B cell (primary cell): Measurements from ENCODE around the gene PRDM10. TPM values are rescaled to one million over a fixed set of nuclear protein-coding genes. Genes with fewer than 3 reads are reported as not detected.

Source experiments
- ATAC-seq: fragments of 200-7000 bp; cut with Tn5 transposase; one replicate; pipeline ENCODE4 v1.10.0; 2021; ENCODE audit warnings: low read depth, mild to moderate bottlenecking, moderate number of reproducible peaks, moderate library complexity
- CTCF ChIA-PET: fragments of 350-600 bp; sonication (Branson Sonifier 250); formaldehyde crosslinking; loops from one replicate; lab custom pipeline; 2021; ENCODE audit warnings: antibody characterized with exemption, inconsistent platforms; lab: Charles Lee
- POLR2A ChIA-PET: fragments of 350-600 bp; sonication (Branson Sonifier 250); formaldehyde crosslinking; loops from one replicate; lab custom pipeline; 2021; ENCODE audit warnings: antibody characterized with exemption; lab: Charles Lee
- DNase-seq: peaks from one replicate; pipeline ENCODE4 v3.0.0; 2013
- H2AFZ ChIP-seq: 2 replicates; pipeline ENCODE4 v1.6.1; 2012; ENCODE audit warnings: mild to moderate bottlenecking, low read depth, low read length; ENCODE audit not compliant: insufficient read depth, poor library complexity, severe bottlenecking
- H3K27ac ChIP-seq, 2 donors: 1 replicate in 1 of 2; 2 replicates in 1 of 2; pipeline ENCODE4 v1.5.1; 2012 to 2013; ENCODE audit warnings: low read length in 2 of 2, mild to moderate bottlenecking in 2 of 2, moderate library complexity in 1 of 2
- H3K27me3 ChIP-seq, 4 experiments: fragments of 200-600 bp in 1 of 4; sonication (generic) in 1 of 4; replicated peaks in 1 of 4; 1 replicate in 2 of 4; 2 replicates in 2 of 4; pipeline versions ENCODE4 v1.6.1 to v1.7.0; 2013 to 2016; ENCODE audit warnings: low read length in 3 of 4, mild to moderate bottlenecking in 2 of 4, mixed read lengths in 1 of 4, moderate library complexity in 1 of 4; ENCODE audit not compliant: insufficient read depth in 4 of 4, control insufficient read depth in 3 of 4; ENCODE audit errors: control extremely low read depth in 1 of 4
- H3K36me3 ChIP-seq, 2 experiments: replicated peaks in 1 of 2; 1 replicate in 1 of 2; 2 replicates in 1 of 2; pipeline versions ENCODE4 v1.6.1 to v1.7.1; 2013; ENCODE audit warnings: low read length in 1 of 2; ENCODE audit not compliant: insufficient read depth in 2 of 2, control insufficient read depth in 1 of 2; ENCODE audit errors: control extremely low read depth in 1 of 2, extremely low read depth in 1 of 2
- H3K4me1 ChIP-seq, 2 donors: fragments of 200-600 bp in 1 of 2; sonication (generic) in 1 of 2; 1 replicate in 1 of 2; 2 replicates in 1 of 2; pipeline versions ENCODE4 v1.5.1 to v1.6.1; 2013 to 2017; ENCODE audit warnings: low read length in 2 of 2; ENCODE audit not compliant: control insufficient read depth in 2 of 2, insufficient read depth in 2 of 2
- H3K4me2 ChIP-seq: replicated peaks from 2 replicates; pipeline ENCODE3; 2012; ENCODE audit warnings: mild to moderate bottlenecking, low read depth, low read length; ENCODE audit not compliant: poor library complexity, severe bottlenecking
- H3K4me3 ChIP-seq, 5 experiments: fragments of 200-600 bp in 1 of 5; sonication (generic) in 1 of 5; 1 replicate in 3 of 5; 2 replicates in 2 of 5; pipeline versions ENCODE4 v1.5.1 to v1.7.0; 2011 to 2016; ENCODE audit warnings: low read length in 4 of 5, mild to moderate bottlenecking in 4 of 5, low read depth in 2 of 5, control low read depth in 1 of 5, moderate library complexity in 1 of 5; ENCODE audit not compliant: insufficient read depth in 1 of 5; ENCODE audit errors: control extremely low read depth in 1 of 5, extremely low read depth in 1 of 5
- H3K79me2 ChIP-seq: fragments of 200-600 bp; sonication (generic); one replicate; pipeline ENCODE4 v1.6.0; 2016; ENCODE audit warnings: low read length; ENCODE audit not compliant: control insufficient read depth, insufficient read depth
- H3K9ac ChIP-seq: fragments of 200-600 bp; sonication (generic); 2 replicates; pipeline ENCODE4 v1.6.1; 2017; ENCODE audit warnings: mild to moderate bottlenecking, low read length, moderate library complexity
- H3K9me3 ChIP-seq, 3 donors: one replicate each; pipeline versions ENCODE4 v1.6.1 to v1.7.1; 2013; ENCODE audit warnings: low read length in 2 of 3; ENCODE audit not compliant: control insufficient read depth in 2 of 3, insufficient read depth in 1 of 3; ENCODE audit errors: control extremely low read depth in 1 of 3
- H4K20me1 ChIP-seq: 2 replicates; pipeline ENCODE4 v1.6.0; 2012; ENCODE audit warnings: mild to moderate bottlenecking, low read length; ENCODE audit not compliant: insufficient read depth, control insufficient read depth, poor library complexity, severe bottlenecking
- H3K27ac Mint-ChIP-seq: one replicate; pipeline ENCODE4 v1.8.0; 2021; ENCODE audit warnings: mixed read lengths
- H3K27me3 Mint-ChIP-seq: one replicate; pipeline ENCODE4 v1.8.0; 2021; ENCODE audit warnings: mixed read lengths
- H3K4me1 Mint-ChIP-seq: one replicate; pipeline ENCODE4 v1.8.0; 2021; ENCODE audit warnings: mixed read lengths
- H3K4me3 Mint-ChIP-seq: one replicate; pipeline ENCODE4 v1.8.0; 2021; ENCODE audit warnings: mixed read lengths
- H3K9me3 Mint-ChIP-seq: one replicate; pipeline ENCODE4 v1.8.0; 2022; ENCODE audit warnings: mixed read lengths; ENCODE audit not compliant: insufficient read depth
- CTCF ChIP-seq: fragments of 200-600 bp; IDR thresholded peaks from one replicate; pipeline ENCODE4 v1.8.0; 2022; ENCODE audit warnings: antibody characterized with exemption, mild to moderate bottlenecking
- EZH2 ChIP-seq: IDR thresholded peaks from 2 replicates; pipeline ENCODE4 v1.6.1; 2012; ENCODE audit warnings: borderline replicate concordance, low read depth, mild to moderate bottlenecking, moderate library complexity, low read length; ENCODE audit not compliant: insufficient read depth, poor library complexity, severe bottlenecking
- WGBS: methylation state at CpG from one replicate; pipeline ENCODE4 v1.1.5; 2013; ENCODE audit warnings: missing lambda C conversion rate; ENCODE audit not compliant: insufficient coverage; 5-methylcytosine and 5-hydroxymethylcytosine counted together
- intact Hi-C: fragments of 100-400 bp; cut with micrococcal nuclease; formaldehyde crosslinking; loops from one replicate; pipeline ENCODE4 v1.10.0; 2022
- polyA plus RNA-seq: library from polyadenylated mRNA; depleted of rRNA; stranded (reverse); fragments of >200 nt; gene quantifications from 2 replicates; pipeline ENCODE4 v1.2.3, GENCODE V29; 2012
- total RNA-seq, 2 donors: library from RNA; stranded (reverse); fragments of 120-200 nt in 1 of 2; gene quantifications; 1 replicate in 1 of 2; 2 replicates in 1 of 2; pipeline versions ENCODE4 v1.2.3 to v1.2.4, GENCODE V29; 2013 to 2022

The PRDM10 gene
- total and polyA plus RNA-seq, 2 donors (not counting 1 experiment from before 2014, with no cell fraction given) = 4.5 to 17.5 TPM

- H3K27me3 Mint-ChIP-seq = no peaks in the 10 kb centered on the region
- H3K36me3 ChIP-seq = peaks cover 0 to 2% of the 10 kb centered on the region in 2 experiments
- no peak overlapping the region for H3K4me2 ChIP-seq
- no peak overlapping the region for H3K4me3 Mint-ChIP-seq
- no peak overlapping the region for H3K9ac ChIP-seq
- peaks cover 29% of the 10 kb centered on the region for H4K20me1 ChIP-seq
- H3K27ac ChIP-seq = no peak overlapping the region
- no peaks in the 10 kb centered on the region for H3K27me3 ChIP-seq
- peaks cover 22% of the 10 kb centered on the region for H3K4me1 Mint-ChIP-seq
- no peaks in the 10 kb centered on the region for H3K9me3 Mint-ChIP-seq
- intact Hi-C loops = no loop called here
- ChIA-PET CTCF (interaction anchor here (0.6 to 1.8 kb wide), 3 partner anchors 54 to 135 kb away, joined by 4 to 7 read pairs (median 4); no protein-coding TSS in a partner anchor), POLR2A (interaction anchor here (0.6 kb wide), 1 partner anchor 559 kb away, joined by 10 read pairs; no protein-coding TSS in a partner anchor)
- ATAC-seq = no peak
- TF ChIP-seq CTCF (no peak), EZH2 (no peak)
- H3K79me2 ChIP-seq = peaks cover 71% of the 10 kb centered on the region
- H3K27ac Mint-ChIP-seq = no peak overlapping the region
- no peak overlapping the region for H2AFZ ChIP-seq
- H3K4me1 ChIP-seq = peaks cover 9 to 18% of the 10 kb centered on the region in 2 donors
- no CpG with 5 or more reads among the region's 2 CpGs for WGBS
- no peaks in the 10 kb centered on the region for H3K9me3 ChIP-seq
- no peak for DNase-seq
- H3K4me3 ChIP-seq = no peak overlapping the region
Measured at GRCh38 chr11:129997513-129997912, 5.1 kb downstream of the PRDM10 start.

GRCh38 chr11:129996113-129996870 is 6.3 kb downstream of the PRDM10 start:
- 100% methylated on average over 4 of the region's 12 CpGs for WGBS
- Mint-ChIP-seq H3K27ac (no peak overlapping the region), H3K9me3 (no peaks in the 10 kb centered on the region), H3K27me3 (no peaks in the 10 kb centered on the region), H3K4me1 (peaks cover 22% of the 10 kb centered on the region), H3K4me3 (no peak overlapping the region)
- Histone ChIP-seq H3K36me3 (peaks cover 0 to 2% of the 10 kb centered on the region in 2 experiments), H3K79me2 (peaks cover 71% of the 10 kb centered on the region), H3K4me1 (peaks cover 7 to 15% of the 10 kb centered on the region in 2 donors), H3K27ac (no peak overlapping the region), H2AFZ (no peak overlapping the region), H3K4me3 (no peak overlapping the region), H4K20me1 (peaks cover 39% of the 10 kb centered on the region), H3K9me3 (no peaks in the 10 kb centered on the region), H3K4me2 (no peak overlapping the region), H3K9ac (no peak overlapping the region), H3K27me3 (no peaks in the 10 kb centered on the region)
- ChIA-PET POLR2A (no interaction called here), CTCF (interaction anchor here (1.8 kb wide), 1 partner anchor 136 kb away, joined by 7 read pairs; no protein-coding TSS in a partner anchor)
- ATAC-seq = no peak
- no peak for TF ChIP-seq EZH2
- TF ChIP-seq CTCF = no peak
- intact Hi-C loops = no loop called here
- DNase-seq = no peak
